NCI-H774 (cell line): Measurements from ENCODE around the gene CSMD2.
A peak's percentile ranks its signal among the peaks of the same experiment; 100 is the strongest.

Source experiments
- DNase-seq: peaks from one replicate; lab custom pipeline; 2025; lab: John Stamatoyannopoulos, UW

CSMD2 gene

GRCh38 chr1:33960188-33960895 lies 204.7 kb downstream of the CSMD2 start:
- DNase-seq: no peak

- peak; percentile 11 for DNase-seq
Measured at GRCh38 chr1:33957854-33958253, 207.2 kb downstream of the CSMD2 start.

GRCh38 chr1:33955096-33955495 lies 209.9 kb downstream of the CSMD2 start:
- DNase-seq: no peak

- no peak for DNase-seq
Measured at GRCh38 chr1:33949570-33949969, 215.5 kb downstream of the CSMD2 start.

GRCh38 chr1:33948291-33948690 lies 216.7 kb downstream of the CSMD2 start:
- no peak for DNase-seq

GRCh38 chr1:33946836-33947235 lies 218.2 kb downstream of the CSMD2 start:
- no peak for DNase-seq

- no peak for DNase-seq
Measured at GRCh38 chr1:33944846-33945245, 220.2 kb downstream of the CSMD2 start.

- DNase-seq: no peak
Measured at GRCh38 chr1:33943978-33944377, 221.1 kb downstream of the CSMD2 start.

GRCh38 chr1:33932871-33933270 lies 232.2 kb downstream of the CSMD2 start:
- DNase-seq: no peak

- no peak for DNase-seq
Measured at GRCh38 chr1:33931111-33931475, 233.9 kb downstream of the CSMD2 start.

GRCh38 chr1:33930346-33931110 lies 234.5 kb downstream of the CSMD2 start:
- peak; percentile 8 for DNase-seq

GRCh38 chr1:33928251-33928650 lies 236.8 kb downstream of the CSMD2 start:
- no peak for DNase-seq

- no peak for DNase-seq
Measured at GRCh38 chr1:33927721-33928120, 237.3 kb downstream of the CSMD2 start.

GRCh38 chr1:33925586-33925985 lies 239.4 kb downstream of the CSMD2 start:
- DNase-seq: no peak

- no peak for DNase-seq
Measured at GRCh38 chr1:33921281-33921680, 243.7 kb downstream of the CSMD2 start.

- no peak for DNase-seq
Measured at GRCh38 chr1:33918368-33918767, 246.7 kb downstream of the CSMD2 start.

- DNase-seq: no peak
Measured at GRCh38 chr1:33916786-33917185, 248.2 kb downstream of the CSMD2 start.

GRCh38 chr1:33914531-33914930 lies 250.5 kb downstream of the CSMD2 start:
- no peak for DNase-seq

- no peak for DNase-seq
Measured at GRCh38 chr1:33908324-33908956, 256.6 kb downstream of the CSMD2 start.

GRCh38 chr1:33906156-33906555 lies 258.9 kb downstream of the CSMD2 start:
- DNase-seq: no peak

- DNase-seq: no peak
Measured at GRCh38 chr1:33905241-33905640, 259.8 kb downstream of the CSMD2 start.

GRCh38 chr1:33903210-33903589 lies 261.8 kb downstream of the CSMD2 start:
- no peak for DNase-seq
